ENCODE data around the gene PLXNA4.

PLXNA4 gene

GRCh38 chr7:132498319-132498718 is 78.0 kb downstream of the PLXNA4 start:
- Histone ChIP-seq H3K4me1 (ENCODE audit: control insufficient read depth, insufficient read depth, low read depth, low read length) (no peaks in the 10 kb centered on the region), H3K4ac (ENCODE audit: low read depth in 1 of 2, low read length in 2 of 2) (no peak overlapping the region), H3K79me1 (replicated peaks; ENCODE audit: low read length, poor library complexity, severe bottlenecking) (no peaks in the 10 kb centered on the region), H3K36me3 (ENCODE audit: control insufficient read depth in 1 of 2, insufficient read depth in 2 of 2, low read depth in 1 of 2, low read length in 2 of 2) (peaks cover 0 to 5% of the 10 kb centered on the region in 2 experiments), H2BK12ac (ENCODE audit: low read length in 2 of 2) (no peak overlapping the region), H3K23ac (ENCODE audit: low read length in 2 of 2) (no peak overlapping the region), H2BK120ac (ENCODE audit: low read depth, low read length) (no peak overlapping the region), H4K8ac (ENCODE audit: low read length) (no peak overlapping the region), H2AK5ac (ENCODE audit: low read length, severe bottlenecking) (no peak overlapping the region), H3K9me3 (ENCODE audit: control insufficient read depth, low read length) (no peaks in the 10 kb centered on the region), H3K27me3 (ENCODE audit: control insufficient read depth in 1 of 2, insufficient read depth in 1 of 2, low read length in 2 of 2) (no peaks in the 10 kb centered on the region), H3K27ac (ENCODE audit: low read length, poor library complexity, severe bottlenecking) (no peak overlapping the region), H3K4me2 (ENCODE audit: low read length, poor library complexity, severe bottlenecking) (no peak overlapping the region), H3K14ac (ENCODE audit: low read length in 2 of 2) (no peak overlapping the region), H3K4me3 (ENCODE audit: insufficient read depth in 1 of 2, low read depth in 1 of 2, low read length in 2 of 2) (no peak overlapping the region), H3K9ac (ENCODE audit: low read length) (no peak overlapping the region), H2BK5ac (ENCODE audit: low read depth, low read length, poor library complexity, severe bottlenecking) (no peak overlapping the region), H4K91ac (ENCODE audit: low read length) (no peak overlapping the region), H2AFZ (ENCODE audit: low read depth, low read length) (no peak overlapping the region), H2BK15ac (ENCODE audit: low read depth, poor library complexity, severe bottlenecking) (no peak overlapping the region), H3K18ac (ENCODE audit: low read depth in 1 of 2, low read length in 2 of 2) (no peak overlapping the region)
- no peak for DNase-seq
- 44% methylated on average over 3 of the region's 4 CpGs for WGBS

- no peaks in the 10 kb centered on the region for H3K4me1 ChIP-seq (ENCODE audit: control insufficient read depth, insufficient read depth, low read depth, low read length)
- no peaks in the 10 kb centered on the region for H3K79me1 ChIP-seq (replicated peaks; ENCODE audit: low read length, poor library complexity, severe bottlenecking)
- DNase-seq = no peak
- no peaks in the 10 kb centered on the region for H3K36me3 ChIP-seq (ENCODE audit: control insufficient read depth in 1 of 2, insufficient read depth in 2 of 2, low read depth in 1 of 2, low read length in 2 of 2)
- no peak overlapping the region for H2BK12ac ChIP-seq (ENCODE audit: low read length in 2 of 2)
- no peak overlapping the region for H3K4ac ChIP-seq (ENCODE audit: low read depth in 1 of 2, low read length in 2 of 2)
- H3K18ac ChIP-seq (ENCODE audit: low read depth in 1 of 2, low read length in 2 of 2) = no peak overlapping the region
- no peak overlapping the region for H3K23ac ChIP-seq (ENCODE audit: low read length in 2 of 2)
- WGBS = 93% methylated on average over 2 of the region's 5 CpGs
- no peak overlapping the region for H2BK120ac ChIP-seq (ENCODE audit: low read depth, low read length)
- H2AK5ac ChIP-seq (ENCODE audit: low read length, severe bottlenecking) = no peak overlapping the region
- no peak overlapping the region for H3K9ac ChIP-seq (ENCODE audit: low read length)
- H4K8ac ChIP-seq (ENCODE audit: low read length) = no peak overlapping the region
- no peak overlapping the region for H3K4me2 ChIP-seq (ENCODE audit: low read length, poor library complexity, severe bottlenecking)
- H3K4me3 ChIP-seq (ENCODE audit: insufficient read depth in 1 of 2, low read depth in 1 of 2, low read length in 2 of 2) = no peak overlapping the region
- no peak overlapping the region for H3K14ac ChIP-seq (ENCODE audit: low read length in 2 of 2)
- no peaks in the 10 kb centered on the region for H3K9me3 ChIP-seq (ENCODE audit: control insufficient read depth, low read length)
- no peak overlapping the region for H2BK5ac ChIP-seq (ENCODE audit: low read depth, low read length, poor library complexity, severe bottlenecking)
- no peak overlapping the region for H3K27ac ChIP-seq (ENCODE audit: low read length, poor library complexity, severe bottlenecking)
- H4K91ac ChIP-seq (ENCODE audit: low read length) = no peak overlapping the region
- H2BK15ac ChIP-seq (ENCODE audit: low read depth, poor library complexity, severe bottlenecking) = no peak overlapping the region
- no peaks in the 10 kb centered on the region for H3K27me3 ChIP-seq (ENCODE audit: control insufficient read depth in 1 of 2, insufficient read depth in 1 of 2, low read length in 2 of 2)
- H2AFZ ChIP-seq (ENCODE audit: low read depth, low read length) = no peak overlapping the region
Measured at GRCh38 chr7:132497098-132497497, 79.2 kb downstream of the PLXNA4 start.

DNA sequence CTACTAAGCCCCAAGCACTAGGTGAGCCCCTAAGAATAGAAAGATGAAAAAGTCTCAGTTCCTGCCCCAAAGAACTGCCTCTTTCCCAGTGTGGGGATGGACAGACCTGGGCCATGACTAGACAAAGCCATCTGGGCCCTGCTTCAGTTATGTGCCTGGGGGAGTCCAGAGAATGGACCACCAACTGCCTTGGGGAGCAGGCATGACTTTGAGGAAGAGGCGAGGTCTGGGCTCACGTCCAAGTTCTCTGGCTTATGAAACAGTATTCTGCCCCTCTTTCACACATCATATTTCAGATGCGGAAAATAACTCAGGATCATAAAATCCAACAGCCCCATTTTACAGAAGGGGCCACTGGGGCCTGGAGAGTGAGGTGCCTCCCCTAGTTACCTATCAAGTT is 80.3 kb downstream of the PLXNA4 start:
- Histone ChIP-seq H3K9ac (ENCODE audit: low read length) (no peak overlapping the region), H3K4me1 (ENCODE audit: control insufficient read depth, insufficient read depth, low read depth, low read length) (peaks cover 1% of the 10 kb centered on the region), H3K27me3 (ENCODE audit: control insufficient read depth in 1 of 2, insufficient read depth in 1 of 2, low read length in 2 of 2) (no peaks in the 10 kb centered on the region), H2BK15ac (ENCODE audit: low read depth, poor library complexity, severe bottlenecking) (no peak overlapping the region), H3K14ac (ENCODE audit: low read length in 2 of 2) (no peak overlapping the region), H4K91ac (ENCODE audit: low read length) (no peak overlapping the region), H3K4me3 (ENCODE audit: insufficient read depth in 1 of 2, low read depth in 1 of 2, low read length in 2 of 2) (no peak overlapping the region), H2AFZ (ENCODE audit: low read depth, low read length) (no peak overlapping the region), H2AK5ac (ENCODE audit: low read length, severe bottlenecking) (no peak overlapping the region), H3K4me2 (ENCODE audit: low read length, poor library complexity, severe bottlenecking) (no peak overlapping the region), H3K4ac (ENCODE audit: low read depth in 1 of 2, low read length in 2 of 2) (no peak overlapping the region), H2BK120ac (ENCODE audit: low read depth, low read length) (no peak overlapping the region), H3K9me3 (ENCODE audit: control insufficient read depth, low read length) (no peaks in the 10 kb centered on the region), H2BK12ac (ENCODE audit: low read length in 2 of 2) (no peak overlapping the region), H3K23ac (ENCODE audit: low read length in 2 of 2) (no peak overlapping the region), H3K36me3 (ENCODE audit: control insufficient read depth in 1 of 2, insufficient read depth in 2 of 2, low read depth in 1 of 2, low read length in 2 of 2) (no peaks in the 10 kb centered on the region), H3K27ac (ENCODE audit: low read length, poor library complexity, severe bottlenecking) (no peak overlapping the region), H4K8ac (ENCODE audit: low read length) (no peak overlapping the region), H3K79me1 (replicated peaks; ENCODE audit: low read length, poor library complexity, severe bottlenecking) (no peaks in the 10 kb centered on the region), H3K18ac (ENCODE audit: low read depth in 1 of 2, low read length in 2 of 2) (no peak overlapping the region), H2BK5ac (ENCODE audit: low read depth, low read length, poor library complexity, severe bottlenecking) (no peak overlapping the region)
- WGBS = 98% methylated on average over 3 of the region's 3 CpGs
- no peak for DNase-seq

- Histone ChIP-seq H3K27ac (ENCODE audit: low read length, poor library complexity, severe bottlenecking) (no peak overlapping the region), H3K18ac (ENCODE audit: low read depth in 1 of 2, low read length in 2 of 2) (no peak overlapping the region), H2AK5ac (ENCODE audit: low read length, severe bottlenecking) (no peak overlapping the region), H2BK15ac (ENCODE audit: low read depth, poor library complexity, severe bottlenecking) (no peak overlapping the region), H2BK12ac (ENCODE audit: low read length in 2 of 2) (no peak overlapping the region), H3K14ac (ENCODE audit: low read length in 2 of 2) (no peak overlapping the region), H3K23ac (ENCODE audit: low read length in 2 of 2) (no peak overlapping the region), H2AFZ (ENCODE audit: low read depth, low read length) (no peak overlapping the region), H3K36me3 (ENCODE audit: control insufficient read depth in 1 of 2, insufficient read depth in 2 of 2, low read depth in 1 of 2, low read length in 2 of 2) (no peaks in the 10 kb centered on the region), H3K4me1 (ENCODE audit: control insufficient read depth, insufficient read depth, low read depth, low read length) (peaks cover 1% of the 10 kb centered on the region), H2BK5ac (ENCODE audit: low read depth, low read length, poor library complexity, severe bottlenecking) (no peak overlapping the region), H3K4me2 (ENCODE audit: low read length, poor library complexity, severe bottlenecking) (no peak overlapping the region), H3K9me3 (ENCODE audit: control insufficient read depth, low read length) (no peaks in the 10 kb centered on the region), H3K79me1 (replicated peaks; ENCODE audit: low read length, poor library complexity, severe bottlenecking) (no peaks in the 10 kb centered on the region), H2BK120ac (ENCODE audit: low read depth, low read length) (no peak overlapping the region), H3K4ac (ENCODE audit: low read depth in 1 of 2, low read length in 2 of 2) (no peak overlapping the region), H3K27me3 (ENCODE audit: control insufficient read depth in 1 of 2, insufficient read depth in 1 of 2, low read length in 2 of 2) (no peaks in the 10 kb centered on the region), H3K9ac (ENCODE audit: low read length) (no peak overlapping the region), H4K8ac (ENCODE audit: low read length) (no peak overlapping the region), H4K91ac (ENCODE audit: low read length) (no peak overlapping the region), H3K4me3 (ENCODE audit: insufficient read depth in 1 of 2, low read depth in 1 of 2, low read length in 2 of 2) (no peak overlapping the region)
- no peak for DNase-seq
- WGBS = 86% methylated on average over 12 of the region's 12 CpGs
Measured at GRCh38 chr7:132494474-132494873, 81.8 kb downstream of the PLXNA4 start.
